ENCODE data around the gene KSR1.
A peak's percentile ranks its signal among the peaks of the same experiment; 100 is the strongest.
"Not testable (repeated sequence)": the region's sequence is repeated elsewhere in the genome, so short reads cannot be mapped to it uniquely, and the experiment has no call there.

Gene KSR1

GRCh38 chr17:27646232-27646631, 190.0 kb downstream of the KSR1 start:
- no peak for DNase-seq

- DNase-seq: no peak
These were observed 191.5 kb downstream of the KSR1 start for GRCh38 chr17:27647765-27648164.

GRCh38 chr17:27649111-27649571, 192.9 kb downstream of the KSR1 start:
- not testable (repeated sequence) for DNase-seq

GRCh38 chr17:27649929-27650328, 193.7 kb downstream of the KSR1 start:
- DNase-seq: no peak

- DNase-seq: no peak
These were observed 194.6 kb downstream of the KSR1 start for GRCh38 chr17:27650836-27651235.

- no peak for DNase-seq
These were observed 195.4 kb downstream of the KSR1 start for GRCh38 chr17:27651411-27652345.

- DNase-seq: not testable (repeated sequence)
These were observed 197.3 kb downstream of the KSR1 start for GRCh38 chr17:27653449-27653971.

- DNase-seq: no peak
These were observed 197.9 kb downstream of the KSR1 start for GRCh38 chr17:27654136-27654535.

GRCh38 chr17:27654654-27655524, 198.6 kb downstream of the KSR1 start:
- DNase-seq: peak; percentile 2

- DNase-seq: not testable (repeated sequence)
These were observed 199.4 kb downstream of the KSR1 start for GRCh38 chr17:27655525-27656111.

GRCh38 chr17:27656620-27657019, 200.4 kb downstream of the KSR1 start:
- not testable (repeated sequence) for DNase-seq

- DNase-seq: no peak
These were observed 201.4 kb downstream of the KSR1 start for GRCh38 chr17:27657620-27658019.

- no peak for DNase-seq
These were observed 203.4 kb downstream of the KSR1 start for GRCh38 chr17:27659683-27660082.

GRCh38 chr17:27660436-27660835, 204.2 kb downstream of the KSR1 start:
- no peak for DNase-seq

GRCh38 chr17:27663936-27664605, 207.8 kb downstream of the KSR1 start:
- DNase-seq: no peak

- DNase-seq: no peak
These were observed 208.3 kb downstream of the KSR1 start for GRCh38 chr17:27664606-27664965.

GRCh38 chr17:27665549-27665948, 209.3 kb downstream of the KSR1 start:
- DNase-seq: no peak

GRCh38 chr17:27666270-27666669, 210.0 kb downstream of the KSR1 start:
- DNase-seq: not testable (repeated sequence)

GRCh38 chr17:27666831-27667560, 210.7 kb downstream of the KSR1 start:
- DNase-seq: no peak

GRCh38 chr17:27667656-27668487, 211.6 kb downstream of the KSR1 start:
- no peak for DNase-seq

GRCh38 chr17:27668488-27668823, 212.2 kb downstream of the KSR1 start:
- no peak for DNase-seq
